HG03175 (cell line): ENCODE data around the gene RAP1GAP2.

Experiments
- ATAC-seq: cut with Tn5 transposase; IDR thresholded peaks from one replicate; pipeline ENCODE4 v1.9.1; 2021; ENCODE audit warnings: mild to moderate bottlenecking, moderate library complexity; ENCODE audit not compliant: unreplicated experiment

Gene RAP1GAP2

DNA sequence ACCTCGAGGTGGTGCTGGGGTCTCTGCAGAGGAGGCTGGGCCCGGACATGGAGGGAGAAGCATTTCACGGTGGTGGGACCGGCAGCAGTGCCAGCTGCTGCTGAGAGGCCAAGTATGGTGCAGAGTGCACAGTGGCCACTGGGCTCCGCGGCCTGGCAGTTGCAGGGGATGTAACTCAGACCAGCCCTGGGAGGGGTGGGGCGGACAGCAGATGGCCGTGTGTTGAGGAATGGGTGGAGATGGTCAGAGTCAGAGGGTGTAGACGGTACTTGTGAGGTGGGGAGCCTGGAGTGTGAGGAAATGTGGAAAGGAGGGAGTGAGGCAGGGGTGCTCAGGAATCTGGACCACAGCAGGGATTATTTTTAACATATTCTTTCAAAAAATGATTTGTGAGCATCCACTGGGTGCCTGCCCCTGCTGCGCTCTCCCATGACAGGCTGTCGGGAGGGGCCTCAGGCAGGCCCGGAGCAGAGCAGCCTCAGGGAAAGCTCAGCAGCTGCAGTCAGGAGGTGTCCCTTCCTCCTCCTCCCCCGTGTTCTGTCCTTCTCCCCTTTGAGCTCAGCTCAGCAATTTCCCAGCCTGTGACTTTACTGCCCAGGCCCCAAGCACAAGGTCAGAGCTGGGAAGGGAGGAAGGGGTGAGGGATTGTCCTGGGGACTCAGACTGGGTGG lies 113.1 kb downstream of the RAP1GAP2 start:
- no peak for ATAC-seq

DNA sequence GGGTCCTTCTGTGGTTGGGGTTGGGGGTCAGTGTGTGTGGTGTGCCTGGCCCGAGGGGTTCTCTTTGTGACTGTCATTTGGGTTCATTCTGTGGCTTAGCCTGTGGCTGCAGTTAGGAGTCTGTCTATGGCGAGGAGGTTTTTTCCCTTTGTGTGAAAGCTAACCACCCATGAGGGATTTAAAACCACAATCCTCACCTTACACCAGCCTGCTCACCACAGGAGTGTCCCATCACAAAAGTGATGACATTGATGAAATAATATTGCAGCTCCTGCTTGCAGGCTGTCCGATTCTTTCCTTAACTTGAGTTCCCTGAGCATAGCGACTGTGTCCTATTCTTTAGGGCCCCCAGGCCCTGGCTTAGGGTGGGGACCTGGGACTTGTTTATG lies 113.6 kb downstream of the RAP1GAP2 start:
- no peak for ATAC-seq

DNA sequence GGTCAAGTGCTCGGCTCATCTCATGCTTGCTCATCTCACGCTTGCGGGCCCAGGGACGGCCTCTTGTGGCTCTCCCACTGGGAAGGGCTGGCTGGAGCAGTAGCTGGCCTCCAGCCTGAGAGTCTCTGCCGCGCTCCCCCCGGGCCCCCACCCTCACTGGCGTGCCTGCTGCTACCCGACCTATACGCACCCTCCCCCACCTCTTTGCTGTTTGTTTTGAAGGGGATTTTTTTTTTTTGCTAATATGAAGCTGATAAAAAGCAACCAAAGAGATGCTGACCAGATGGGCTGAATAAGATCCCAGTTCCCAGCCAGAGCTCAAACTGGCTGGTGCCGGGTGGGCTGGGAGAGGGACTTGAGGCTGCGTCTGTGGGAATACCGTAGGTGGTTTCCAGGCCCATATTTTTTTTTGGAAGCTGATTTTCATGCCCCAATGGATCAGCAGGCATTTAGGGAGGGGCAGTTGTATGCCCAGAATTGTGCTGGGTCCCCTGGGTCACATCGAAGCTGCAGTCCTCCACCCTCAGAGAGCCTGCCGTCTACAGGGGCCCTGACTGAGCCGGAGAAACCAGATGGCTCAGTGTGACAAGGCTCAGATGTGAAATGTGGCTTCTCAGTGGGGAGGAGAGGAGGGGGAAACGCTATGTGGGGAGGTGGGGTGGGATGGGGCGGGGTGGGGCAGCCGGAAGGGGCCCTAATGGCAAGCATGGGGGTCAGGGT lies 115.0 kb downstream of the RAP1GAP2 start:
- ATAC-seq: no peak

DNA sequence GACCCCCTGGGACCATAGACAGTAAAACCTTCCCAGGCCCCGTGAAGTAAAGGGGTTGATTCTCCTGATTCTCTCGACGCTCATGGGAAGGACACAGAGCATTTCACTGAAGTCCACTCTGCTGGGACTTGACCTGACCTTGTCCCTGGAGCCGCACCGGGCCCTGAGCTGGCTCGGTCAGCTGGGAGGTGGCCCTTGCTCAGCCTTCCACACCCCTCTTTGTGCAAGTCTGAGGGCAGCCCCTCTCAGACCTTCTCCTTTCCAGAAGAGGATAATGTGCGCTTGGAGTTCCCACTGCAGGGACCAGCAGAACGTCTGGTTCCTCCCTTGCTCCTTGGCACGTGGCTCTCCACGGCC lies 115.5 kb downstream of the RAP1GAP2 start:
- no peak for ATAC-seq

DNA sequence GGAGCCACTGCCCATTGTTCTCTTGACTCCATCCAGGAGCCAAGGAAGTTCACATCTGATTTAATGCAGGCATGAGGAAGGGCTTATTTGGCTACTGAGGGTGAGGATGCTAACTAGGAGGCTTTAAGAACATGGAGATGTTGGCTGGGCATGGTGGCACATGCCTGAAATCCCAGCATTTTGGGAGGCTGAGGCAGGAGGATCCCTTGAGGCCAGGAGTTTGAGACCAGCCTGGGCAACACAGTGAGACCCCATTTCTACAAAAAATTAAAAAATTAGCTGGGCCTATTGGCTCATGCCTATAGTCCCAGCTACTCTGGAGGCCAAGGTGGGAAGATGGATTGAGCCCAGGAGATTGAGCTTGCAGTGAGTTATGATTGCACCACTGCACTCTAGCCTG lies 116.5 kb downstream of the RAP1GAP2 start:
- ATAC-seq: no peak

DNA sequence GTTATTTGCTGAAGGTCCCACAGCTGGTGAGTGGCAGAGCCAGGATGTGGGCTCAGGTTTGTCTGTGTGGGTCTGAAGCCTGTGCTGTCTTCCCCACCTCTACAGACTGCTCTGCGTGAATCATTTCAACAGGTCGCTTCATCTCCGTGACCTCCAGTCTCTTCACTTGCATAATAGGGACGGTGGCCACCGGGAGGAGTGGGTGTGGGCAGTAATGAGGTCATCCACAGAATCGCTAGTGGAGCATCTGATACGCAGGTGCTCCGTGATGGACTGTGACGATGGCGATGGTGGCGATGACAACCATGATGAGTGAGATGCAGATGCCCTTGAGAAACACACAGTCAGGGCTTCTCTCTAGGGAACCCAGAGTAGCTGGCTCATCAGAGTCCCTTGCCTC lies 120.2 kb downstream of the RAP1GAP2 start:
- ATAC-seq: no peak

DNA sequence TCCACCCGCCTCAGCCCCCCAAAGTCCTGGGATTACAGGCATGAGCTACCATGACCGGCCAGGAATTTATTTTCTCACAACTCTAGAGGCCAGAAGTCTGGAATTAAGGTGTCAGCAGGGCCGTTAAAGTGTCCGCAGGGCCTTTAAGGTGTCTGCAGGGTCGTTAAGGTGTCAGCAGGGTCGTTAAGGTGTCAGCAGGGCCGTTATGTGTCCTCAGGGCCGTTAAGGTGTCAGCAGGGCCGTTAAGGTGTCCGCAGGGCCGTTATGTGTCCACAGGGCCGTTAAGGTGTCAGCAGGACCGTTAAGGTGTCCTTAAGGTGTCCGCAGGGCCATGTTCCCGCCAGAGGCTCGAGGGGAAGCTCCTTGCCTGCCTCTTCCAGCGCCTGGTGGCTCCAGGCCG lies 125.2 kb downstream of the RAP1GAP2 start:
- no peak for ATAC-seq

DNA sequence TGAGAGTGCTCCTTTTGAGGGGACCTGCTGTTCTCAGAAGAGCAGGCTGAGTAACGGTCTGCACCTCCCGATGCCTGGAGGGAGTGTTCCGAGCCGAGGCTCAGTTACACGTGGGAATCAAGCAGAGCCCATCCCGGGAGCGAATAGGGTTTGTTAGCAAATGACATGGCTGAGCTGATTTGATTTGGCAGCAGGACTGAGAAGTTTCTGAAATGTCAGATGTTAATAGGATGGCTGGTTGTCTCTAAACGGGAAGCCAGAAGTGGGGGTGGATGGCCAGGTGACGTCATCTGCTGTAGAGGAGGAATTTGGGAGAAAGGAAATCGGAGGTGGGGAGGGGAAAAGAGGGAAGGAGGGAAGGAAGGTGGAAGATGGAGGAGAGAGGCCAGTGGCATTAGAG lies 128.0 kb downstream of the RAP1GAP2 start:
- no peak for ATAC-seq

DNA sequence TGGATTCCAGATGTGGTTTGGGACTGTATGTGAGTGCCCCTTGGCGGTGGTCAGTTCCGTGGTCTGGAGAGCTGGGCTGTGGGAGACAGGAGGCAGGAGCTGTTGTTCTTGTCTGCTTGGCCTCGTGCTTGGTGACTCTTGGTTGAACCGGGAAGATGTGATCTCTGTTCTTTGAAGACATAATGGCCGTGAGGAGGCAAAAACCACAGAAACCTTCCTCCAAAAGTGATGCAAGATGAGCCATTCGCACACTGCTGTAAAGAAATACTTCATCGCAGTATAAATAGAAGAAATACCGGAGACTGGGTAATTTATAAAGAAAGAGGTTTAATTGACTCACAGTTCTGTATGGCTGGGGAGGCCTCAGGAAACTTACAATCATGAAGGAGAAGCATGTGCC lies 128.8 kb downstream of the RAP1GAP2 start:
- ATAC-seq: no peak

DNA sequence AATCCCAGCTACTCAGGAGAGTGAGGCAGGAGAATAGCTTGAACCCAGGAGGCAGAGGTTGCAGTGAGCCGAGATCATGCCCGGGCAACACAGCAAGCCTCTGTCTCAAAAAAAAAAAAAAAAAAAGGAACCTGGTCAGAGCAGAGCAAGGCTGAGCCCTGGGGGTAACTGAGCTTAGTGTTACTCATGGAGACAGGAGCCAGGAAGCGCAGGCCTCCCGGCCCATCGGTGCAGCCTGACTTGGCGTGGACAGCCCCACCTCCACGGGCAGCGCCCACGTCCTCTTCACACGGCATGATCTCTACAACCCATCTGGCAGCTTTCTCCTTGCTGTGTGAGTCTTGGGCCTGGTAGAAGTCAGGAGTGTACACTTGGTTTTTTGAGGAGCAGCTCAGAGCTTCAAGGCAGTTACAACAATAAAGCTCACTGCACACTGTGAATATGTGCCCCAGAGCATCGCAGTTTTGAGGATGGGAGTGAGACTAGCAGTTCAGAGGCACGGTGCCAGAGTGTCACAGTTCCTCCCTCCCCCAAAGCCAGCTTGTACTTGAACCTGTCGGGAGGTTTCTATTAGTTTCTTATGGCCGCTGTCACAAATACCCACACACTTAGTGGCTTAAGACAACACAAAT lies 129.9 kb downstream of the RAP1GAP2 start:
- ATAC-seq: no peak

DNA sequence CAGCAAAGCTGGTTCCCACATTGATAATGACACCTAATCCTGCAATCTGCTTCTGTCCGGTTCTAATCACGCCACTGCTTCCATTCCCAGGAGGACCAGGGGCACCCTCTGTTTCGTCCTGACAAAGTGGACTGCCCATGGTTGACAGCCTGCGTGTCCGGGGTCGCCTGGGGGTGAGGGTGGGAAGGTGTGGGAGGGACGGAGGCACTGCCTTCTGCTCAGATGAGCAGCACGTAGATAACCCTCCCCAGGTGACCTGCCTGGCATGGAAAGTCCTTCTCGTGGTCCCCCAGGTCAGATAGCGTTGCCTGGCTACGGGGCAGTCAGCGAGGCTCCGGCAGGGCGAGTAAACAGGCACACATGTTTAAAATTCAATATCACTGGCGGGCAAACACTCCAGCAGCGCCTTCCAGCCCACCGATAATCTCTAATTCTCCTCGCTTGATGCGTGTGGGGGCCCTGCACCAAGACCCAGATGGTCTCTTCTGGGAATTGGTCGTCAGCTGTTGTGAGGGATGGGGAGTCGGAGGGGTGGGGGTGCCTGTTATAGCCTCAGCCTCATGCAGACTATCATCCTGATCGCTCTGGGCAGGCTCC lies 132.2 kb downstream of the RAP1GAP2 start:
- ATAC-seq: no peak

DNA sequence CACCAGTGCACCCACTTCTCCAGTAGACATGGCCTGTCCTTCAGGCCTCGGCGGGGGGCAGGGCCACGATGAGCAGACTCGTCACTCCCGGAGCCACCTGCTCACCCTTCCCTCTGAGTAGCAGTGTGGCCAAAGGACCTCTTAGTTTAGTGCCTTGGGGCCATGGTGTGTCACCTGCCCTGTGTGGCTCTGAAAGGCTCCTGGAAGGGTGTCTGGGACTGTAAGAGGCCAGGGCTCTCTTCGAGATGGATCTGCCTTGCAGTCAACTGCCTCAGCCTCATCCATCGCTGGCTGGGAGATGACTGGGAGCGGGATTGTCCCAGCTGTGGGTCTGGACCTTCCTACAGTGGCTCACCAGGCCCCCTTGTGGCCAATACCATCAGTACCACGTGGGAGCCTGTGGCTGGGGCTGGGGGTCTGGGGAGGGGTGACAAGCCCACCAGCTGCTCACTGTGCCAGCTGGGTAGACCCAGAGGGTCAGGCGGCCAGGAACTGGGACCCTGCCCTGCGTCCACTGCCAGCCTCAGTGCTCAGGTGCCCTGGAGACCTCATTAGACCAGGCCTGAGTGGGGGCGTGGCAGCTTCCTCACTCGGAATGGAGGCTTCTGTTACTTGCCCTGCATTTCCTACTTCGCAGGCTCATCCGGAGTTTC lies 133.8 kb downstream of the RAP1GAP2 start:
- no peak for ATAC-seq

DNA sequence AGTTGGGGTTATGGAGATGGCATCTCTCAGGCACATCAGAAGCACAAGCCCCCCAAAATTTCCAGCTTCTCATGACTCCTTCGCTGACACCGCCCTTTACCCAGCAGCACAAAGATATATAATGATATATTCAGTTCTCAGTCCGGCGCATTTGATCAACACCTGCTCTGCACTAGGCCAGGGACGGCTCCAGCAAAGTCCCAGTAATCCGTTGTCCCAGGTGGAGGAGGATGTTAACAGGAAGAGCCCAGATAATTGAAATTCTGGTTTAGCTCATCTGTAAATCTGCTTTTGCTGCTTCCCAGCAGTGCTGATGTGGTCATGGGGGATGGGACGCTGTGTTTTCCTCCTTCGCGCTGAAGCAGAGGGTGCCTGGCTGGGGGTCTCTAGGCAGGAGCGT lies 135.6 kb downstream of the RAP1GAP2 start:
- no peak for ATAC-seq

DNA sequence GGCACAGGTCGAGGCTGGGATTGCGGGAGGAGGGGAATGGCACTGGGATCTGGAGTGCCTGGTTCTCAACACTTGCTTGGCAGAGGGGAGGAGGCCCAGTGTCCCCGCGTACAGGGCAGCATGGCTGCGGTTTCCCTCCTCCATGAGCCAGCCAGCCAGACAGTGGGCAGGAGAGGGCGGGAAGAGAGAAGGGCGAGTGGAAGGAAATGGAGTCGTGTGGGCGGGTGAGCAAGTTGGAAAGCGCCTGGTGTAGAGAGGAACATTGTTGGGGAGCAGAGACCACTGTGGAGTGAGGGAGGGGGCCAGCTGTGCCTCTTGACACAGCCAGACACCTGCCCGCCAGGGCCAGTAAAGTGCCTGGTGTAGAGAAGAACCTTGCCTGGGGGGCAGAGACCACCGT lies 136.7 kb downstream of the RAP1GAP2 start:
- no peak for ATAC-seq

DNA sequence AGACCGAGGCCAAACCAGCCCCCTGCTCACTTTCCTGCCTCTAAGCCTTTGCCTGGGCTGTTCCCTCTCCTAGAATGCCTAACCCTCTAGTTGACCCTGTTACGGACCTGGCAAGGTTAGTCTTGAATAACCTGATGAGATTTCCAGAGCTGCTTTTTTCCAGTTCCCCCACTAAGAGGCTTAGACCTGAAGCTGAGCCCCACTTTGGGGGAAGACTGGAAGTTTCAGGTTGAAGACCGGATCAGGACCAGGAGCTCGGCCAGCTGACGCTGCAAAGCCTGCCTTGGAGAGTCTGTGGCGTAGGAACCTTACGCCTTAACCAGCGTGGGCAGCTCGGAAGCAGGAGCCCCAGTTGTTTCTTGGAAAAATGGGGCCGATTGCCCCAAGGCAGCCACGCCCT lies 137.4 kb downstream of the RAP1GAP2 start:
- no peak for ATAC-seq

DNA sequence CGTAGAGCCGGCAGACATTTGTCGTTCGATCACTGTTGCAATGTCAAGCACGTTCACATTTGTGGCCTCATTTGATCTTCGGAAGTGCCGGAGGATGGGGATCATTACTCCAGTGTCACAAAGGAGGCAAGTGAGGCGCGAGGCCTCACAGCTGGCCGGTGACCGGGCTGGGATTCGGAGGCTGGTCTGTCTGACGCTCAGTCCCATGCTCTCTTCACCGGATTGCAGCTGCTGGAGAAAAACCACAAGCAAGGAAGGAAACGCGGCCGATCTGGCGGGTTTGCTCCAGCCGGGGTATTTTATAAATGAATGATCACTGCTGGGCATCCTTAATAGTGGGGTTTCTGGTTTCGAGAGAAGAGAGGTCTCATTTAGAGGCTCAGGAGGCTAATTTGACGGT lies 139.4 kb downstream of the RAP1GAP2 start:
- no peak for ATAC-seq

DNA sequence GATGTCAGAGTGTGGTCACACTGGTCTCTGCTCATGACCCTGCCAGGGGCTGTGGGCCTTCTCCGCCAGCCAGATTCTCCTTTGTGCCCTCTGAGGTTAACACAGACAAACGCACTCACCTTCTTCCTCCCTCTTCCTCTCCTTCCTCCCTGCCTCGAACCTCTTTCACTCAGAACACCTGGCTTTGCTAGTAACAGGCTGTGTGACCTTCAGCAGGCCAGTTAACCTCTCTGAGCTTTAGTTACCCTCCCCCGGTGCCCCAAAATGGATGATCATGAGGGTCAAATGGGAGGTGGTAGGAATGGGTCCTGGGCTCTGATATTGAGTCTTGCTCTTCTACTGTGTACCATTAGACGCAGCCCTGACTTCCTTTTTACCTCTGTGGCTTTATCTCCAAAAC lies 140.1 kb downstream of the RAP1GAP2 start:
- no peak for ATAC-seq

DNA sequence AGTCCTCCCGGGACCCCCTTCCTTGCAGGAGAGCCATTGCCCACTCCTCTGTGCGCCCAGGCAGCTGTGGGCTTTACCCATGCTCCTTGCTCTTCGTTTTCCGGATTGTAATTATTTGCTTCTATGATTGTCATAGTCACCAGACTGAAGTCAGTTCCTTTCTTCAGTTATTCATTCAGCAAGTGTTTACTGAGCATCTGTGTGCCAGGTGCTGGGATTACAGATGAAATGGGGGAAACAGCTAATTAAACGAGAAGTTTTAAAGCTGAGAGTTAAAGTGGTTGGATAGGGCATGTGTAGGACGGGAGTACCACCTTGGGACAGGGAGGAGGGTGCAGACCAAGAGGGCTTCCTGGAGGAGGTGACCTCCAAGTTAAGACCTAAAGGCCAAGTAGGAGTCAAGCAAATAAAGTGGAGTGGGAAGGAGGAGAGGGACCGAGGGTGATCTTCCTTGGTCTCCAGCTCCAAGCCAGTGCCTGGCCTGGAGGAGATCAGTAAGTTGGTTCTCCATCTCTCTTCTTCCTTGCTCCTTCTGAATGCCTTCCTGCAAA lies 140.6 kb downstream of the RAP1GAP2 start:
- no peak for ATAC-seq

DNA sequence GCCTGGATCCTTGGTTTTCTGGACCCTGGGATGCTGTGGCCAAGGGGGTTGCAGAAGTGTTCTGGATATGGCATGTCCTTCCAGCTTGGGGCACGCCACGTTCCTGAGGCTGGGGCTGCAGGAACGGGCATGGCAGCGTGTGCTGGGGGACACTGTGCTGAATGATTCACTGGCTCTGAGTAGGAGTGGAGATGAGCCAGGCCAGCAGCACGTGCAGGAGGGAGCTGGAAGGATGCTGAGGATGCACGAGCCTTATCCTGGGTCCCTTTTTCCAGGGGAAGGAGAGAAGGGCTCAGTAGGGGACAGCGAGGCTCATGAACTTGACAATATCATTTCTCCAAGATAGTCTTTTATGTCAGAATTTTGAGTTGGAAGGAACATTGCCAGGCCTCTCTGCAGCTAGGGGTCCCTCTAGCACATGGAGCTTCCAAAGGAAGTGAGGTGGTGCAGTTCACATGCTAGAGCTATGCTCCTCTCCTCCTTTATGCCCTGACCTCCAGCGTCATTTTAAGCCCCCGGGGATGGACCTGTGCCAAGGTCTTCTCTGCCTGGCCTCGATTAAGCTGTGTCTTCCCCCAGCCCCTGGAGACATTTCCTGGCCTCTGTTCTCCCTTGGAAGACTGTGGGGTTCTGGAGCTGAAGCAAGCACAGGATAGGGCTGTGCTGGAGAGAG lies 141.2 kb downstream of the RAP1GAP2 start:
- ATAC-seq: no peak

DNA sequence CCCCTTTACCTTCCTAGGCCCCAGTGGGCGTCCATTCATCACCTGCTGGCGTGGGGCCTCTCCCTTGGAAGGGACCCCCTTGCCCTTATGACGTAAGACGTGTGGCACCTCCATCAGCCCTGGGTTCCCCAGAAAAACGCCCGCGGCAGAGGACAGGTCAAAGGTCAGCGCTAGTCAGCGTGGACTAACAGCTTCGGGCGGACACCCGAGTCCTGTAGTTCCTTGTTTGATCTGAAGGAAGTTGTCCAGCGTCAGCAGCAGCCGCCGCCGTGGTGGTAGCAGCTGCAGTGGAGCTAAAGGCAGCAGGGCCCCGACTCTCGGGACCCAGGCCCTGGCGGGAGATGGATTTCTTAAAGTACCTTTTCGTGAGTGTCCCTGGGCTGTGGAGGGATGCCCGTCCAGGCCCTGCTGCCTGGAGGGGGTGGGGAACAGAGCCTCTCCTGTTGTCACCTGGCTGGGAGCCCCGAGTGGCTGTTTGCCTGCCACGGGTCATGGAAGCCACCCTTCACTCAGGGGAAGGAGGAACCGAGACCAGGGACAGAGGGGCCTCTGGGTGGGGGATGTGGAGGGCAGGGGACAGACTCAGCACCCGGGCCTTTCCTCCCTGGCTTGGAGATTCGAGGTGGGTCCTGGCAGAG lies 143.6 kb downstream of the RAP1GAP2 start:
- ATAC-seq: no peak
